GM23338 (cell line): ENCODE results near the gene OTUD6A. TPM values are rescaled to one million over a fixed set of nuclear protein-coding genes. Genes with fewer than 3 reads are reported as not detected.

Source experiments
- ATAC-seq: fragments of 200-7000 bp; cut with Tn5 transposase; 3 replicates; pipeline ENCODE4 v1.9.1; 2020
- DNase-seq: peaks from one replicate; pipeline ENCODE4 v3.0.0-alpha.2; 2015; ENCODE audit warnings: low spot score
- H2AFZ ChIP-seq: fragments of 200-600 bp; sonication (generic); 2 replicates; pipeline ENCODE4 v1.8.0; 2016; ENCODE audit warnings: antibody characterized with exemption, mild to moderate bottlenecking, moderate library complexity
- H3F3A ChIP-seq: fragments of 200-600 bp; sonication (generic); replicated peaks from 2 replicates; pipeline ENCODE4 v1.8.0; 2017; ENCODE audit warnings: antibody characterized with exemption, mixed run types, low read depth
- H3K27ac ChIP-seq: fragments of 200-600 bp; sonication (generic); 2 replicates; pipeline ENCODE4 v1.6.1; 2016; ENCODE audit warnings: low read depth
- H3K27me3 ChIP-seq: fragments of 200-600 bp; sonication (generic); 2 replicates; pipeline ENCODE4 v1.8.0; 2016; ENCODE audit warnings: mild to moderate bottlenecking, mixed run types, moderate library complexity; ENCODE audit not compliant: insufficient read depth
- H3K36me3 ChIP-seq: fragments of 200-600 bp; sonication (generic); 2 replicates; pipeline ENCODE4 v1.8.0; 2016; ENCODE audit warnings: mild to moderate bottlenecking; ENCODE audit not compliant: insufficient read depth
- H3K4me1 ChIP-seq: fragments of 200-600 bp; sonication (generic); 2 replicates; pipeline ENCODE4 v1.8.0; 2016; ENCODE audit warnings: mild to moderate bottlenecking, moderate library complexity; ENCODE audit not compliant: insufficient read depth
- H3K4me2 ChIP-seq: fragments of 200-600 bp; sonication (generic); 2 replicates; pipeline ENCODE4 v1.7.1; 2017; ENCODE audit warnings: mixed run types
- H3K4me3 ChIP-seq: fragments of 200-600 bp; sonication (generic); 2 replicates; pipeline ENCODE4 v1.6.1; 2016; ENCODE audit warnings: mixed run types
- H3K79me2 ChIP-seq: fragments of 200-600 bp; sonication (generic); replicated peaks from 2 replicates; pipeline ENCODE4 v1.8.0; 2017; ENCODE audit warnings: mild to moderate bottlenecking; ENCODE audit not compliant: insufficient read depth
- H3K9me2 ChIP-seq: fragments of 200-600 bp; sonication (generic); 2 replicates; pipeline ENCODE4 v1.8.0; 2017; ENCODE audit not compliant: insufficient read depth
- H4K20me1 ChIP-seq: fragments of 200-600 bp; sonication (generic); replicated peaks from 2 replicates; pipeline ENCODE4 v1.8.0; 2017; ENCODE audit warnings: mild to moderate bottlenecking; ENCODE audit not compliant: insufficient read depth
- H3K27ac Mint-ChIP-seq: 2 replicates; pipeline ENCODE4 v1.8.0; 2020; ENCODE audit warnings: inconsistent platforms, mild to moderate bottlenecking, moderate library complexity, mixed read lengths
- H3K27me3 Mint-ChIP-seq: 3 replicates; pipeline ENCODE4 v1.8.0; 2022; ENCODE audit warnings: low read depth, mild to moderate bottlenecking, moderate library complexity, mixed read lengths, inconsistent platforms; ENCODE audit not compliant: insufficient read depth, poor library complexity
- H3K36me3 Mint-ChIP-seq: 3 replicates; pipeline ENCODE4 v1.8.0; 2021; ENCODE audit warnings: low read depth, mild to moderate bottlenecking, inconsistent platforms, moderate library complexity, mixed read lengths
- H3K4me1 Mint-ChIP-seq: 3 replicates; pipeline ENCODE4 v1.8.0; 2020; ENCODE audit warnings: mild to moderate bottlenecking, inconsistent platforms, mixed read lengths
- H3K4me3 Mint-ChIP-seq: 3 replicates; pipeline ENCODE4 v1.8.0; 2021; ENCODE audit warnings: moderate library complexity, mild to moderate bottlenecking, inconsistent platforms, mixed read lengths
- H3K9me3 Mint-ChIP-seq: 3 replicates; pipeline ENCODE4 v1.8.0; 2020; ENCODE audit warnings: moderate library complexity, mild to moderate bottlenecking, inconsistent platforms, mixed read lengths
- CREB1 ChIP-seq: fragments of 250-450 bp; sonication (Bioruptor Pico); IDR thresholded peaks from 2 replicates; pipeline ENCODE4 v1.5.0; 2020; ENCODE audit warnings: low read depth, mild to moderate bottlenecking, moderate library complexity
- EZH2 ChIP-seq: fragments of 200-600 bp; sonication (generic); IDR thresholded peaks from one replicate; pipeline ENCODE4 v1.8.0; 2017; ENCODE audit warnings: antibody characterized with exemption, mild to moderate bottlenecking, low read depth; ENCODE audit not compliant: unreplicated experiment
- EZH2phosphoT487 ChIP-seq: fragments of 200-600 bp; sonication (generic); IDR thresholded peaks from one replicate; pipeline ENCODE4 v1.8.1; 2018; ENCODE audit warnings: antibody characterized with exemption; ENCODE audit not compliant: unreplicated experiment
- JUNB ChIP-seq: IDR thresholded peaks from one replicate; pipeline ENCODE4 v1.6.1; 2016; ENCODE audit warnings: antibody characterized with exemption; ENCODE audit not compliant: unreplicated experiment
- NANOG ChIP-seq: IDR thresholded peaks from 2 replicates; pipeline ENCODE4 v1.6.1; 2016; ENCODE audit warnings: antibody characterized with exemption, borderline replicate concordance
- POLR2AphosphoS5 ChIP-seq: IDR thresholded peaks from 2 replicates; pipeline ENCODE4 v1.6.1; 2016; ENCODE audit warnings: antibody characterized with exemption, low read depth
- STAT1 ChIP-seq: IDR thresholded peaks from one replicate; pipeline ENCODE4 v1.6.1; 2016; ENCODE audit warnings: antibody characterized with exemption; ENCODE audit not compliant: unreplicated experiment
- ZNF114 ChIP-seq: fragments of 250-450 bp; sonication (Bioruptor Pico); IDR thresholded peaks from 2 replicates; pipeline ENCODE4 v1.5.0; 2020; ENCODE audit warnings: mild to moderate bottlenecking, moderate library complexity
- ZNF331 ChIP-seq: fragments of 250-450 bp; sonication (Bioruptor Pico); IDR thresholded peaks from 2 replicates; pipeline ENCODE4 v1.5.0; 2020; ENCODE audit warnings: low read depth, mild to moderate bottlenecking, moderate library complexity
- polyA plus RNA-seq: library from polyadenylated mRNA; unstranded; fragments of >200 nt; fragmentation: Nextera tagmentation; extraction: Ambion mirVana; gene quantifications from 2 replicates; pipeline ENCODE4 v1.2.1, GENCODE V29; 2016
- total RNA-seq: library from RNA; depleted of rRNA; stranded (reverse); fragments of >200 nt; shearing (Covaris generic); gene quantifications from 2 replicates; pipeline ENCODE4 v1.2.3, GENCODE V29; 2014
- TF ChIP-seq, protein P1 (sequence below): fragments of 250-450 bp; sonication (Bioruptor Pico); IDR thresholded peaks from 2 replicates; pipeline ENCODE4 v1.5.0; 2020; ENCODE audit warnings: mild to moderate bottlenecking, moderate library complexity
- TF ChIP-seq, protein P2 (sequence below): IDR thresholded peaks from one replicate; pipeline ENCODE4 v1.6.1; 2018; ENCODE audit warnings: antibody characterized with exemption; ENCODE audit not compliant: unreplicated experiment
- TF ChIP-seq, protein P3 (sequence below), 2 experiments: fragments of 200-600 bp in 1 of 2; sonication (generic) in 1 of 2; conservative IDR thresholded peaks; 2 replicates each; pipeline versions ENCODE4 v1.5.1 to v1.6.1; 2016 to 2017; ENCODE audit warnings: antibody characterized with exemption in 2 of 2, low read depth in 2 of 2, mild to moderate bottlenecking in 2 of 2, moderate library complexity in 1 of 2

OTUD6A gene
- total and polyA plus RNA-seq, 2 experiments from 2014 or later = 0.17 TPM; not detected in 1

DNA sequence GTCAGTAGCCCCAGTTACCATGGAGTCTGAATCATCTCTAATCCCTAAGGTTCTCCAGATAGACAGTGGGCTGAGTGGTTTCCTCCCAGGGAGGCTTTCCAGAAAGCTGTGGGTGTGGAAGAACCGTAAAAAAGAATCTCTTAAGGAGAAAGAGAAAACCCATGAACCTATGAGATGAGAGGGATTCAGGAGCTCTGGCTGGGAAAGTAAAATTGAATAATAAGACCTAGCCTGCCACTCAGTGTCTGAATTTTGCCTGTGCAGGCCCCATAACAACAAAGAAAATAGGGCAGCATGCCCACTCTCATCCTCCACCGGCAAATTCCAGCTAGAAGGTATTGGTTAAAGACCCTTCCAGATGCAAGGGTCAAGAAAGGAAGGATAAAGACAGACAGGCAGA lies 29.5 kb upstream of the OTUD6A start:
- no peaks in the 10 kb centered on the region for H4K20me1 ChIP-seq
- Mint-ChIP-seq H3K27me3 (peaks cover 2% of the 10 kb centered on the region), H3K9me3 (no peaks in the 10 kb centered on the region), H3K4me3 (no peak overlapping the region), H3K36me3 (no peaks in the 10 kb centered on the region), H3K27ac (no peak overlapping the region), H3K4me1 (peaks cover 12% of the 10 kb centered on the region)
- H3K27me3 ChIP-seq = no peaks in the 10 kb centered on the region
- TF ChIP-seq NANOG (no peak), ZNF114 (CRISPR knock-in tag) (no peak), EZH2 (no peak), JUNB (no peak), EZH2phosphoT487 (no peak), CREB1 (CRISPR knock-in tag) (no peak), POLR2AphosphoS5 (no peak), STAT1 (no peak), ZNF331 (CRISPR knock-in tag) (no peak)
- TF ChIP-seq, protein P1, sequence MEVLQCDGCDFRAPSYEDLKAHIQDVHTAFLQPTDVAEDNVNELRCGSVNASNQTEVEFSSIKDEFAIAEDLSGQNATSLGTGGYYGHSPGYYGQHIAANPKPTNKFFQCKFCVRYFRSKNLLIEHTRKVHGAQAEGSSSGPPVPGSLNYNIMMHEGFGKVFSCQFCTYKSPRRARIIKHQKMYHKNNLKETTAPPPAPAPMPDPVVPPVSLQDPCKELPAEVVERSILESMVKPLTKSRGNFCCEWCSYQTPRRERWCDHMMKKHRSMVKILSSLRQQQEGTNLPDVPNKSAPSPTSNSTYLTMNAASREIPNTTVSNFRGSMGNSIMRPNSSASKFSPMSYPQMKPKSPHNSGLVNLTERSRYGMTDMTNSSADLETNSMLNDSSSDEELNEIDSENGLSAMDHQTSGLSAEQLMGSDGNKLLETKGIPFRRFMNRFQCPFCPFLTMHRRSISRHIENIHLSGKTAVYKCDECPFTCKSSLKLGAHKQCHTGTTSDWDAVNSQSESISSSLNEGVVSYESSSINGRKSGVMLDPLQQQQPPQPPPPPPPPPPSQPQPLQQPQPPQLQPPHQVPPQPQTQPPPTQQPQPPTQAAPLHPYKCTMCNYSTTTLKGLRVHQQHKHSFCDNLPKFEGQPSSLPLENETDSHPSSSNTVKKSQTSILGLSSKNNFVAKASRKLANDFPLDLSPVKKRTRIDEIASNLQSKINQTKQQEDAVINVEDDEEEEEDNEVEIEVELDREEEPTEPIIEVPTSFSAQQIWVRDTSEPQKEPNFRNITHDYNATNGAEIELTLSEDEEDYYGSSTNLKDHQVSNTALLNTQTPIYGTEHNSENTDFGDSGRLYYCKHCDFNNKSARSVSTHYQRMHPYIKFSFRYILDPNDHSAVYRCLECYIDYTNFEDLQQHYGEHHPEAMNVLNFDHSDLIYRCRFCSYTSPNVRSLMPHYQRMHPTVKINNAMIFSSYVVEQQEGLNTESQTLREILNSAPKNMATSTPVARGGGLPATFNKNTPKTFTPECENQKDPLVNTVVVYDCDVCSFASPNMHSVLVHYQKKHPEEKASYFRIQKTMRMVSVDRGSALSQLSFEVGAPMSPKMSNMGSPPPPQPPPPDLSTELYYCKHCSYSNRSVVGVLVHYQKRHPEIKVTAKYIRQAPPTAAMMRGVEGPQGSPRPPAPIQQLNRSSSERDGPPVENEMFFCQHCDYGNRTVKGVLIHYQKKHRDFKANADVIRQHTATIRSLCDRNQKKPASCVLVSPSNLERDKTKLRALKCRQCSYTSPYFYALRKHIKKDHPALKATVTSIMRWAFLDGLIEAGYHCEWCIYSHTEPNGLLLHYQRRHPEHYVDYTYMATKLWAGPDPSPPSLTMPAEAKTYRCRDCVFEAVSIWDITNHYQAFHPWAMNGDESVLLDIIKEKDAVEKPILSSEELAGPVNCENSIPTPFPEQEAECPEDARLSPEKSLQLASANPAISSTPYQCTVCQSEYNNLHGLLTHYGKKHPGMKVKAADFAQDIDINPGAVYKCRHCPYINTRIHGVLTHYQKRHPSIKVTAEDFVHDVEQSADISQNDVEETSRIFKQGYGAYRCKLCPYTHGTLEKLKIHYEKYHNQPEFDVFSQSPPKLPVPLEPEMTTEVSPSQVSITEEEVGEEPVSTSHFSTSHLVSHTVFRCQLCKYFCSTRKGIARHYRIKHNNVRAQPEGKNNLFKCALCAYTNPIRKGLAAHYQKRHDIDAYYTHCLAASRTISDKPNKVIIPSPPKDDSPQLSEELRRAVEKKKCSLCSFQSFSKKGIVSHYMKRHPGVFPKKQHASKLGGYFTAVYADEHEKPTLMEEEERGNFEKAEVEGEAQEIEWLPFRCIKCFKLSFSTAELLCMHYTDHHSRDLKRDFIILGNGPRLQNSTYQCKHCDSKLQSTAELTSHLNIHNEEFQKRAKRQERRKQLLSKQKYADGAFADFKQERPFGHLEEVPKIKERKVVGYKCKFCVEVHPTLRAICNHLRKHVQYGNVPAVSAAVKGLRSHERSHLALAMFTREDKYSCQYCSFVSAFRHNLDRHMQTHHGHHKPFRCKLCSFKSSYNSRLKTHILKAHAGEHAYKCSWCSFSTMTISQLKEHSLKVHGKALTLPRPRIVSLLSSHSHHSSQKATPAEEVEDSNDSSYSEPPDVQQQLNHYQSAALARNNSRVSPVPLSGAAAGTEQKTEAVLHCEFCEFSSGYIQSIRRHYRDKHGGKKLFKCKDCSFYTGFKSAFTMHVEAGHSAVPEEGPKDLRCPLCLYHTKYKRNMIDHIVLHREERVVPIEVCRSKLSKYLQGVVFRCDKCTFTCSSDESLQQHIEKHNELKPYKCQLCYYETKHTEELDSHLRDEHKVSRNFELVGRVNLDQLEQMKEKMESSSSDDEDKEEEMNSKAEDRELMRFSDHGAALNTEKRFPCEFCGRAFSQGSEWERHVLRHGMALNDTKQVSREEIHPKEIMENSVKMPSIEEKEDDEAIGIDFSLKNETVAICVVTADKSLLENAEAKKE (CRISPR knock-in tag) = no peak
- TF ChIP-seq, protein P2, sequence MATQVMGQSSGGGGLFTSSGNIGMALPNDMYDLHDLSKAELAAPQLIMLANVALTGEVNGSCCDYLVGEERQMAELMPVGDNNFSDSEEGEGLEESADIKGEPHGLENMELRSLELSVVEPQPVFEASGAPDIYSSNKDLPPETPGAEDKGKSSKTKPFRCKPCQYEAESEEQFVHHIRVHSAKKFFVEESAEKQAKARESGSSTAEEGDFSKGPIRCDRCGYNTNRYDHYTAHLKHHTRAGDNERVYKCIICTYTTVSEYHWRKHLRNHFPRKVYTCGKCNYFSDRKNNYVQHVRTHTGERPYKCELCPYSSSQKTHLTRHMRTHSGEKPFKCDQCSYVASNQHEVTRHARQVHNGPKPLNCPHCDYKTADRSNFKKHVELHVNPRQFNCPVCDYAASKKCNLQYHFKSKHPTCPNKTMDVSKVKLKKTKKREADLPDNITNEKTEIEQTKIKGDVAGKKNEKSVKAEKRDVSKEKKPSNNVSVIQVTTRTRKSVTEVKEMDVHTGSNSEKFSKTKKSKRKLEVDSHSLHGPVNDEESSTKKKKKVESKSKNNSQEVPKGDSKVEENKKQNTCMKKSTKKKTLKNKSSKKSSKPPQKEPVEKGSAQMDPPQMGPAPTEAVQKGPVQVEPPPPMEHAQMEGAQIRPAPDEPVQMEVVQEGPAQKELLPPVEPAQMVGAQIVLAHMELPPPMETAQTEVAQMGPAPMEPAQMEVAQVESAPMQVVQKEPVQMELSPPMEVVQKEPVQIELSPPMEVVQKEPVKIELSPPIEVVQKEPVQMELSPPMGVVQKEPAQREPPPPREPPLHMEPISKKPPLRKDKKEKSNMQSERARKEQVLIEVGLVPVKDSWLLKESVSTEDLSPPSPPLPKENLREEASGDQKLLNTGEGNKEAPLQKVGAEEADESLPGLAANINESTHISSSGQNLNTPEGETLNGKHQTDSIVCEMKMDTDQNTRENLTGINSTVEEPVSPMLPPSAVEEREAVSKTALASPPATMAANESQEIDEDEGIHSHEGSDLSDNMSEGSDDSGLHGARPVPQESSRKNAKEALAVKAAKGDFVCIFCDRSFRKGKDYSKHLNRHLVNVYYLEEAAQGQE = no peak
- TF ChIP-seq, protein P3, sequence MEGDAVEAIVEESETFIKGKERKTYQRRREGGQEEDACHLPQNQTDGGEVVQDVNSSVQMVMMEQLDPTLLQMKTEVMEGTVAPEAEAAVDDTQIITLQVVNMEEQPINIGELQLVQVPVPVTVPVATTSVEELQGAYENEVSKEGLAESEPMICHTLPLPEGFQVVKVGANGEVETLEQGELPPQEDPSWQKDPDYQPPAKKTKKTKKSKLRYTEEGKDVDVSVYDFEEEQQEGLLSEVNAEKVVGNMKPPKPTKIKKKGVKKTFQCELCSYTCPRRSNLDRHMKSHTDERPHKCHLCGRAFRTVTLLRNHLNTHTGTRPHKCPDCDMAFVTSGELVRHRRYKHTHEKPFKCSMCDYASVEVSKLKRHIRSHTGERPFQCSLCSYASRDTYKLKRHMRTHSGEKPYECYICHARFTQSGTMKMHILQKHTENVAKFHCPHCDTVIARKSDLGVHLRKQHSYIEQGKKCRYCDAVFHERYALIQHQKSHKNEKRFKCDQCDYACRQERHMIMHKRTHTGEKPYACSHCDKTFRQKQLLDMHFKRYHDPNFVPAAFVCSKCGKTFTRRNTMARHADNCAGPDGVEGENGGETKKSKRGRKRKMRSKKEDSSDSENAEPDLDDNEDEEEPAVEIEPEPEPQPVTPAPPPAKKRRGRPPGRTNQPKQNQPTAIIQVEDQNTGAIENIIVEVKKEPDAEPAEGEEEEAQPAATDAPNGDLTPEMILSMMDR (conservative IDR thresholded peaks at IDR 0.05; ENCODE audit: low read depth in 2 of 2) = no peak
- no peaks in the 10 kb centered on the region; the same call in 1 of the 2 replicates for H3K4me1 ChIP-seq
- ATAC-seq (no peak), DNase-seq (no peak)
- no peaks in the 10 kb centered on the region for H3K36me3 ChIP-seq
- H3K4me3 ChIP-seq = no peak overlapping the region
- H3F3A ChIP-seq = no peaks in the 10 kb centered on the region
- no peaks in the 10 kb centered on the region for H3K9me2 ChIP-seq
- no peaks in the 10 kb centered on the region for H3K79me2 ChIP-seq
- H3K4me2 ChIP-seq = no peak overlapping the region
- H2AFZ ChIP-seq = no peak overlapping the region
- H3K27ac ChIP-seq = no peak overlapping the region
